Ovary (tissue), 9 donors: Measurements from ENCODE around the gene GPRASP3. TPM values are rescaled to one million over a fixed set of nuclear protein-coding genes. Genes with fewer than 3 reads are reported as not detected.
"Not testable (repeated sequence)": the region's sequence is repeated elsewhere in the genome, so short reads cannot be mapped to it uniquely, and the experiment has no call there.

Experiments used
- DNase-seq, 5 donors: peaks; one replicate each; pipeline ENCODE4 v3.0.0-alpha.2; 2019 to 2020
- H3K27ac ChIP-seq, 2 donors: fragments of 200-600 bp; one replicate each; pipeline versions ENCODE4 v1.5.1 to v1.8.0; 2019 to 2022
- H3K27me3 ChIP-seq: fragments of 200-600 bp; one replicate; pipeline ENCODE4 v1.8.0; 2022
- H3K36me3 ChIP-seq: fragments of 200-600 bp; sonication (generic); one replicate; pipeline ENCODE4 v1.5.1; 2019
- H3K4me1 ChIP-seq: one replicate; pipeline ENCODE4 v1.8.1; 2013; ENCODE audit warnings: mild to moderate bottlenecking, moderate library complexity; ENCODE audit not compliant: insufficient read depth
- H3K4me3 ChIP-seq: fragments of 200-600 bp; sonication (generic); one replicate; pipeline ENCODE4 v1.5.1; 2017
- H3K9me3 ChIP-seq, 2 donors: fragments of 200-600 bp in 1 of 2; sonication (generic) in 1 of 2; one replicate each; pipeline versions ENCODE4 v1.5.1 to v1.8.1; 2013 to 2019; ENCODE audit warnings: mild to moderate bottlenecking in 1 of 2, moderate library complexity in 1 of 2
- EP300 ChIP-seq: sonication (generic); formaldehyde crosslinking; IDR thresholded peaks from one replicate; pipeline ENCODE4 v1.6.1; 2017; ENCODE audit warnings: antibody characterized with exemption
- POLR2A ChIP-seq: fragments of 450-650 bp; IDR thresholded peaks from one replicate; pipeline ENCODE4 v1.6.1; 2017; ENCODE audit warnings: antibody characterized with exemption, mild to moderate bottlenecking, moderate library complexity
- WGBS, 3 donors: extraction: QIAGEN DNeasy Blood & Tissue Kit in 1 of 3; methylation state at CpG; one replicate each; pipeline versions ENCODE4 v1.1.5 to v1.1.7; 2013 to 2017; 5-methylcytosine and 5-hydroxymethylcytosine counted together
- intact Hi-C, 4 donors: fragments of 100-400 bp; cut with DNase I; formaldehyde crosslinking; loops; one replicate each; pipeline versions ENCODE4 v1.11.0 to v1.15.1; 2022 to 2023
- polyA plus RNA-seq, 2 donors: library from polyadenylated mRNA; stranded (reverse); fragments of 200-250 nt in 1 of 2; fragments of 350-450 nt in 1 of 2; fragmentation: Illumina TruSeq in 1 of 2; extraction: RNeasy Lipid Tissue Mini Kit (QIAGEN cat#74804) in 1 of 2; gene quantifications; one replicate each; pipeline ENCODE4 v1.2.3, GENCODE V29; 2013 to 2014
- total RNA-seq, 7 donors: library from RNA; depleted of rRNA in 2 of 7; stranded (reverse); fragments of >200 nt in 2 of 7; fragmentation: NEBNext Ultra II Directional in 3 of 7; extraction: Animal tissue kit (Norgen Biotek cat#: 25700) in 3 of 7; gene quantifications; one replicate each; pipeline versions ENCODE4 v1.1.0 to v1.2.4, GENCODE V29; 2016 to 2023
- TF ChIP-seq, protein P1 (sequence below), 3 donors: fragments of 450-650 bp in 2 of 3; fragments of 200-600 bp in 1 of 3; IDR thresholded peaks; one replicate each; pipeline versions ENCODE4 v1.5.1 to v1.8.0; 2016 to 2022; ENCODE audit warnings: antibody characterized with exemption in 3 of 3, mild to moderate bottlenecking in 1 of 3
- donor health status: DM: no; HTN: no; CAD: no; lungs with moderate emphysema.
- donor health status: DM: no; HTN: no; CAD: no.
- donor health status: Bipolar disorder and iron deficiency.
- donor health status: DM: yes; HTN: yes; CAD: no.
- donor health status: DM: no; HTN: no; CAD: no.
- donor health status: DM: yes; HTN: yes; CAD: no.

The GPRASP3 gene
- total and polyA plus RNA-seq, 9 donors: 3.2 to 15.4 (median 8.8) TPM

DNA sequence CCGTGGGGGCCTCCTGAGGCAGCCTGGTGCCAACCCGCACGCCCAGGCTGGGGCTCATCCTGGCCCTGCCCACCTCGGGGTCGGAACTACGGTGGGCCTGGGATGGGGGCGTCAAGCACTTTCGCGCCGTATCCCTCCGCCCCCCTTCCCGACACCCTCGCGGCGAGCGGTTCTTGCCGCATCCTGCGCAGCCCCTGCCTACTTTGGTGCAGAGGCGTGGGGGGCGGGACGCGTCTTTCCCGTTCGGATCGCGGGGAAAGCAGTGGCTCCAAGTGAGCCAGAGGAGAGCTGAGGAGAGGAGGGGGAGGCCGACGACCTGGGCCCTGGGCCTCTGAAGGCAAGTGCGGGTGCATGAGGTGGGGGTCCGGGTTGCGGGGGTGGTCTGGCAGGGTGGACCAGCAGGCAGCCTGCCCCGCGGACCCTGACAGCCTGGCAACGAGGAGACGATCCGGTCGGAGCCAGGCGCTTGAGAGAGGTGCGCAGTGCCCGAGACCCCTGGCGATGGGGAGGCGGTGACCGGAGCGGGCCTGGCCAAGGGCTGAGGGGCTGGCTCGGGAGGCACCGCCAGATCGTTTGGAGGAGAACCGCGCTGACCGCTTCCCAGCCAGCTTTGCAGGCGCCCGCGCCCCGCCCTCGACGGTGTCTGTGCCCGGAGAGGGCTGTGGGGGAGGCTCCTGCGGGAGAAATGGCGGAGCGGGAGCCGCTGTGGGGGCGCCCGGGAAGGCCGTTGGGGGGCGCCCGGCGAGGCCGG, 8.2 kb upstream of the GPRASP3 start, which contains the start of gene GPRASP2:
TSS of gene GPRASP2 (plus strand) at position 233 of the 751 bp plus-strand sequence. CDS start 2,422 bp downstream, outside the sequence.
- peak within 1 kb of the TSS; percentile 93 to 96 for H3K27ac ChIP-seq
- no peaks in the 10 kb centered on the region for H3K36me3 ChIP-seq
- TF ChIP-seq, protein P1, sequence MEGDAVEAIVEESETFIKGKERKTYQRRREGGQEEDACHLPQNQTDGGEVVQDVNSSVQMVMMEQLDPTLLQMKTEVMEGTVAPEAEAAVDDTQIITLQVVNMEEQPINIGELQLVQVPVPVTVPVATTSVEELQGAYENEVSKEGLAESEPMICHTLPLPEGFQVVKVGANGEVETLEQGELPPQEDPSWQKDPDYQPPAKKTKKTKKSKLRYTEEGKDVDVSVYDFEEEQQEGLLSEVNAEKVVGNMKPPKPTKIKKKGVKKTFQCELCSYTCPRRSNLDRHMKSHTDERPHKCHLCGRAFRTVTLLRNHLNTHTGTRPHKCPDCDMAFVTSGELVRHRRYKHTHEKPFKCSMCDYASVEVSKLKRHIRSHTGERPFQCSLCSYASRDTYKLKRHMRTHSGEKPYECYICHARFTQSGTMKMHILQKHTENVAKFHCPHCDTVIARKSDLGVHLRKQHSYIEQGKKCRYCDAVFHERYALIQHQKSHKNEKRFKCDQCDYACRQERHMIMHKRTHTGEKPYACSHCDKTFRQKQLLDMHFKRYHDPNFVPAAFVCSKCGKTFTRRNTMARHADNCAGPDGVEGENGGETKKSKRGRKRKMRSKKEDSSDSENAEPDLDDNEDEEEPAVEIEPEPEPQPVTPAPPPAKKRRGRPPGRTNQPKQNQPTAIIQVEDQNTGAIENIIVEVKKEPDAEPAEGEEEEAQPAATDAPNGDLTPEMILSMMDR (IDR thresholded peaks at IDR 0.05): no peak
- TF ChIP-seq EP300 (no peak), POLR2A (peak; percentile 19)
- DNase-seq: peak; percentile 61 to 78 (median 75)
- H3K4me1 ChIP-seq: peaks cover 2% of the 10 kb centered on the region
- H3K27me3 ChIP-seq: no peaks in the 10 kb centered on the region
- intact Hi-C loops: loop anchor here in 1 of 4 donors (5.0 kb wide), 1 partner anchor 60 kb away; the partner anchor contains the start of gene GPRASP1
- 34 to 43% (median 37%) methylated on average over 20 to 68 of the region's 68 CpGs for WGBS, 3 donors
- H3K9me3 ChIP-seq: no peaks in the 10 kb centered on the region
- peak within 1 kb of the TSS; percentile 85 for H3K4me3 ChIP-seq

- H3K36me3 ChIP-seq: no peaks in the 10 kb centered on the region
- peak; percentile 70 to 82 (median 78) for DNase-seq
- H3K9me3 ChIP-seq: no peaks in the 10 kb centered on the region
- intact Hi-C loops: loop anchor here in 1 of 4 donors (5.0 kb wide), 1 partner anchor 61 kb away; the partner anchor contains the start of gene GPRASP1
- peak overlapping the region; percentile 93 to 96 for H3K27ac ChIP-seq
- H3K4me1 ChIP-seq: peaks cover 2% of the 10 kb centered on the region
- H3K4me3 ChIP-seq: peak overlapping the region; percentile 85
- no peaks in the 10 kb centered on the region for H3K27me3 ChIP-seq
- 33 to 41% (median 34%) methylated on average over 23 of the region's 23 CpGs for whole genome bisulfite sequencing, 3 donors
- TF ChIP-seq, protein P1 (IDR thresholded peaks at IDR 0.05): peak; percentile 36 to 81 (median 65)
- TF ChIP-seq EP300 (no peak), POLR2A (peak; percentile 60)
Measured at GRCh38 chrX:102712981-102713625, 7.4 kb upstream of the GPRASP3 start.

- Histone ChIP-seq H3K36me3 (no peaks in the 10 kb centered on the region), H3K9me3 (no peaks in the 10 kb centered on the region), H3K27ac (no peak overlapping the region), H3K4me3 (no peak overlapping the region), H3K4me1 (peaks cover 2% of the 10 kb centered on the region), H3K27me3 (no peaks in the 10 kb centered on the region)
- WGBS, 3 donors: 62 to 71% (median 63%) methylated on average over 6 of the region's 6 CpGs
- no peak for DNase-seq
- intact Hi-C loops: loop anchor here in 1 of 4 donors (5.0 kb wide), 1 partner anchor 63 kb away; the partner anchor contains the start of gene GPRASP1
- TF ChIP-seq, protein P1 (IDR thresholded peaks at IDR 0.05): no peak
- no peak for TF ChIP-seq EP300
- TF ChIP-seq POLR2A: no peak
Measured at GRCh38 chrX:102714994-102715393, 5.5 kb upstream of the GPRASP3 start.

- no peak overlapping the region for H3K4me3 ChIP-seq
- no peaks in the 10 kb centered on the region for H3K36me3 ChIP-seq
- 85 to 94% (median 88%) methylated on average over 5 of the region's 5 CpGs for WGBS, 3 donors
- peaks cover 2% of the 10 kb centered on the region for H3K4me1 ChIP-seq
- H3K27me3 ChIP-seq: no peaks in the 10 kb centered on the region
- no peak for DNase-seq
- intact Hi-C loops: no loop called here
- H3K27ac ChIP-seq: no peak overlapping the region
- H3K9me3 ChIP-seq: no peaks in the 10 kb centered on the region
- TF ChIP-seq, protein P1 (IDR thresholded peaks at IDR 0.05): no peak
- TF ChIP-seq EP300 (no peak), POLR2A (no peak)
Measured at GRCh38 chrX:102715967-102716366, 4.6 kb upstream of the GPRASP3 start.

GRCh38 chrX:102721169-102721506, 595 bp downstream of the GPRASP3 start:
- intact Hi-C loops, H3K27me3 ChIP-seq, H3K9me3 ChIP-seq, H3K27ac ChIP-seq, DNase-seq, H3K36me3 ChIP-seq, H3K4me1 ChIP-seq: not testable (repeated sequence)
- H3K4me3 ChIP-seq: peak overlapping the region; percentile 33
- WGBS, 3 donors: 56 to 70% (median 69%) methylated on average over 7 of the region's 7 CpGs
